ENCODE data around the gene PRKCA.

Gene PRKCA

DNA sequence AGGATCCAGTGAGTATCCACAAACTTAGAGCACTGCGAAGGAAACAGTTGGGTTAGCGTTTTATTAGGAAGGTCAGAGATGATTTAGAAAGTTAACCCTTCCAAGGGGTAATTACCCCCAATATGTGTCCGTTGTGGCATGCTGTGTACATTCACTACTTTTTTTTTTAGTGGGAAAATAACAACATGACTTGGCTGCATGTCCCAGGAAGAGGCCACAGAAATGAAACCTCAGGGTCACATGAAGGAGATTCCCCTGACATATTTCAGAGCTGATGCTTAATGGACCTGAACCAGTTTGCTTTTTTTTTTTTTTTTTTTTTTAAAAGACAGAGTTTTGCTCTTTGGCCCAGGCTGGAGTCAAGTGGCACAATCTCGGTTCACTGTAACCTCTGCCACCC is 167.5 kb downstream of the PRKCA start:
- Histone ChIP-seq H3K36me3 (no peaks in the 10 kb centered on the region), H3K27ac (no peak overlapping the region), H3K27me3 (no peaks in the 10 kb centered on the region), H3K4me1 (ENCODE audit: control insufficient read depth in 1 of 2, insufficient read depth in 1 of 2, low read depth in 1 of 2, low read length in 1 of 2) (peaks cover 29 to 31% of the 10 kb centered on the region in 2 experiments), H3K9me3 (no peaks in the 10 kb centered on the region), H3K4me3 (ENCODE audit: low read depth in 1 of 2, low read length in 1 of 2) (no peak overlapping the region)
- TF ChIP-seq, protein P1, sequence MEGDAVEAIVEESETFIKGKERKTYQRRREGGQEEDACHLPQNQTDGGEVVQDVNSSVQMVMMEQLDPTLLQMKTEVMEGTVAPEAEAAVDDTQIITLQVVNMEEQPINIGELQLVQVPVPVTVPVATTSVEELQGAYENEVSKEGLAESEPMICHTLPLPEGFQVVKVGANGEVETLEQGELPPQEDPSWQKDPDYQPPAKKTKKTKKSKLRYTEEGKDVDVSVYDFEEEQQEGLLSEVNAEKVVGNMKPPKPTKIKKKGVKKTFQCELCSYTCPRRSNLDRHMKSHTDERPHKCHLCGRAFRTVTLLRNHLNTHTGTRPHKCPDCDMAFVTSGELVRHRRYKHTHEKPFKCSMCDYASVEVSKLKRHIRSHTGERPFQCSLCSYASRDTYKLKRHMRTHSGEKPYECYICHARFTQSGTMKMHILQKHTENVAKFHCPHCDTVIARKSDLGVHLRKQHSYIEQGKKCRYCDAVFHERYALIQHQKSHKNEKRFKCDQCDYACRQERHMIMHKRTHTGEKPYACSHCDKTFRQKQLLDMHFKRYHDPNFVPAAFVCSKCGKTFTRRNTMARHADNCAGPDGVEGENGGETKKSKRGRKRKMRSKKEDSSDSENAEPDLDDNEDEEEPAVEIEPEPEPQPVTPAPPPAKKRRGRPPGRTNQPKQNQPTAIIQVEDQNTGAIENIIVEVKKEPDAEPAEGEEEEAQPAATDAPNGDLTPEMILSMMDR (IDR thresholded peaks at IDR 0.05), result no peak

DNA sequence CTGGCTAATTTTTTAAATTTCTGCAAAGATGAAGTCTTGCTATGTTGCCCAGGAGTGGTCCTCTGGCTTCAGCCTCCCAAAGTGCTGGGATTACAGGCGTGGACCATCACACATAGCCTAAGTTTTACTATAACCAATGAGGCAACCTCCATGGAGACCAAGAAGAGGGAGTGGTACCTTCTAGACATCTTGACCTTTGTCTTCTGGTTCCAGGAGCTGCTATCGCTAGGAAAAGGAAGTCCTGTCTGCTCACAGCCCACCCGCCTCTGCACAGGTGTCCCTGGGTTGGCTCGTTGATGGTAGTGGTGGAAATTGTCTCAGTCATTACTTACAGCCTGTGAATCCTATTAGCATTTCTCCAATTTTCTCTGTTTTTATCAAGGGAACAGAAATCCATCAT is 169.7 kb downstream of the PRKCA start:
- Histone ChIP-seq H3K4me1 (ENCODE audit: control insufficient read depth in 1 of 2, insufficient read depth in 1 of 2, low read depth in 1 of 2, low read length in 1 of 2) (peaks cover 24% of the 10 kb centered on the region in 2 experiments), H3K4me3 (ENCODE audit: low read depth in 1 of 2, low read length in 1 of 2) (no peak overlapping the region), H3K27me3 (no peaks in the 10 kb centered on the region), H3K9me3 (no peaks in the 10 kb centered on the region), H3K36me3 (no peaks in the 10 kb centered on the region), H3K27ac (no peak overlapping the region)
- TF ChIP-seq, protein P1 (IDR thresholded peaks at IDR 0.05), result no peak

GRCh38 chr17:66474258-66474657 is 171.8 kb downstream of the PRKCA start:
- no peaks in the 10 kb centered on the region for H3K9me3 ChIP-seq
- no peak overlapping the region for H3K4me3 ChIP-seq (ENCODE audit: low read depth in 1 of 2, low read length in 1 of 2)
- no peaks in the 10 kb centered on the region for H3K36me3 ChIP-seq
- H3K27me3 ChIP-seq, result no peaks in the 10 kb centered on the region
- TF ChIP-seq, protein P1 (IDR thresholded peaks at IDR 0.05), result no peak
- H3K4me1 ChIP-seq (ENCODE audit: control insufficient read depth in 1 of 2, insufficient read depth in 1 of 2, low read depth in 1 of 2, low read length in 1 of 2), result peaks cover 2 to 3% of the 10 kb centered on the region in 2 experiments
- H3K27ac ChIP-seq, result no peak overlapping the region

DNA sequence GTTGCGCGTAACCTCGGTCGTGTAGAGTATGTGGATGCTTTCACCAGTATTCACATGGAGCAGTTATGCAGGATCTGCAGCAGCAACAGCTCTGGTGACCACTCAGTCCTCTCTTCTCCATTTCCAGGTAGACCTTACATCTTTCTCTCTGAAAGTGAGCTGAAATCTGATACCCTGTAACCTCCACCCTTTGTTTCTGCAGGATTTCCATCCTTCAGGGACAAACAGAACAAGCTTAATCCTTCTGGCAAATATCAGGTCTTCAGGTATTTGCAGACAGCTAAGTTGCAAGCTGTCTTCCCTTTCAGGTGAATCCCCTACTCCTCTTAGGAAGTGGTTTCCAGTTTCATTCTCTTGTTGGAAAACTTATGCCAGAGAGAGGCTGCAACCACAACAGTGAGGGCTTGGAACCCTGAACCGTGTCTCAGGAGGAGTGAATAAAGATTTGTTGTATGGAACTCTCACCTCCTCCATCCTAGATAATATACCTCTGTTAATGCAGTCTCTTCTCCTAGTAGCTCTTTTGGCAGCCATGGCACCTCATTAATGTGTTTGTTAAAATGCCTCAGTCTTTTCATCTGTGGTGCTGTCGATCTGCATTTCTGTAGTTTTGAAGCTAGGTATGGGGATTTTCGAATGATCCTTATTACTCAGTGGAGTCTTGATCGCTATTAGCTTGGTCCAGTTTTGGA is 172.5 kb downstream of the PRKCA start:
- H3K27ac ChIP-seq, result no peak overlapping the region
- TF ChIP-seq, protein P1 (IDR thresholded peaks at IDR 0.05), result no peak
- no peaks in the 10 kb centered on the region for H3K27me3 ChIP-seq
- no peak overlapping the region for H3K4me3 ChIP-seq (ENCODE audit: low read depth in 1 of 2, low read length in 1 of 2)
- H3K36me3 ChIP-seq, result no peaks in the 10 kb centered on the region
- no peaks in the 10 kb centered on the region for H3K9me3 ChIP-seq
- no peaks in the 10 kb centered on the region for H3K4me1 ChIP-seq (ENCODE audit: control insufficient read depth in 1 of 2, insufficient read depth in 1 of 2, low read depth in 1 of 2, low read length in 1 of 2)

DNA sequence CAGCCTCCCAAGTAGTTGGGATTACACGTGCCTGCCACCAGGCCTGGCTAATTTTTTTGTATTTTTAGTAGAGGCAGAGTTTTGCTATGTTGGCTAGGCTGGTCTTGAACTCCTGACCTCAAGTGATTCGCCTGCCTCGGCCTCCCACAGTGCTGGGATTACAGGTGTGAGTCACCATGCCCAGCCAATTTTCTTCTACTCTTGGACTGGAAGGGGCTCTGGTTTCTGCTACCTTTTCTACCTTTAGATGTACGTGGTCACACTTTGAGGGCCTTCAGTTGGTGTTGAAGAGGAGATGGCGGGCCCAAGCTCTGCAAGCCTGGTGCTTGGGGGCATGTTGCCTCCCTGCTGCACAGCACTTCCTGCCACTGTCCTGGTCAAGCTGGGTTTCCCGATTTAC is 173.6 kb downstream of the PRKCA start:
- no peaks in the 10 kb centered on the region for H3K36me3 ChIP-seq
- H3K4me1 ChIP-seq (ENCODE audit: control insufficient read depth in 1 of 2, insufficient read depth in 1 of 2, low read depth in 1 of 2, low read length in 1 of 2), result peaks cover 0 to 1% of the 10 kb centered on the region in 2 experiments
- no peak overlapping the region for H3K4me3 ChIP-seq (ENCODE audit: low read depth in 1 of 2, low read length in 1 of 2)
- H3K9me3 ChIP-seq, result no peaks in the 10 kb centered on the region
- H3K27me3 ChIP-seq, result no peaks in the 10 kb centered on the region
- H3K27ac ChIP-seq, result no peak overlapping the region
- TF ChIP-seq, protein P1 (IDR thresholded peaks at IDR 0.05), result no peak

Measured in neutrophil (primary cell).